Measurements from ENCODE around the gene PDZD2.

DNA sequence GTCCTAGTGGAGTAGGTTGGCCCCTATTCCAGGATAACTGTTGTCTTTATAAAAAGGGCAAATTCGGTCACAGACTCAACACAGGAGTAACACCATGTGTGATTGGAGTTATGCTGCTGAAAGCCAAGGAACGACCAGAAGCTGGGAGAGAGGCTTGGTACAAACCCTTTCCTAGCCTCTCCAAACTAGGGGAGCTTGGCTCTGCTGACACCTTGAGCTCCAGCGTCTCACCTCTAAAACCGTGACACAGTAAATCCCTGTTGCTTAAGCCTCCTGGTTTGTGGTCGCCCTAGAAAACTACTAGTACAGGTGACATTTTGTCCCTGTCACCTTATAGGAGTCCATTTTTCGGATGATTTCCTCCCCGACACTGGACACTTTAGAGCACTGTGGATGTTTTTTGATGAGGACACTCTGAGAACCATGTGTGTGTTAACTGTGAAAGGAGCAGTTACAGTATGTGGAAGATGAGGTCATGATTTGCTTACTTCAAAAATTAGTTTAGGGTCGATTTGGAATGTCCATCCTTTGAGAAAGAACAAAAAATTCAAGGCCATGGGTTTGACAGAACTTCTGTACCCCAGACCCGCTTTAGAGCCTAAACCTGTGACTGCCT lies 167.0 kb downstream of the PDZD2 start:
- TF ChIP-seq, protein P1, sequence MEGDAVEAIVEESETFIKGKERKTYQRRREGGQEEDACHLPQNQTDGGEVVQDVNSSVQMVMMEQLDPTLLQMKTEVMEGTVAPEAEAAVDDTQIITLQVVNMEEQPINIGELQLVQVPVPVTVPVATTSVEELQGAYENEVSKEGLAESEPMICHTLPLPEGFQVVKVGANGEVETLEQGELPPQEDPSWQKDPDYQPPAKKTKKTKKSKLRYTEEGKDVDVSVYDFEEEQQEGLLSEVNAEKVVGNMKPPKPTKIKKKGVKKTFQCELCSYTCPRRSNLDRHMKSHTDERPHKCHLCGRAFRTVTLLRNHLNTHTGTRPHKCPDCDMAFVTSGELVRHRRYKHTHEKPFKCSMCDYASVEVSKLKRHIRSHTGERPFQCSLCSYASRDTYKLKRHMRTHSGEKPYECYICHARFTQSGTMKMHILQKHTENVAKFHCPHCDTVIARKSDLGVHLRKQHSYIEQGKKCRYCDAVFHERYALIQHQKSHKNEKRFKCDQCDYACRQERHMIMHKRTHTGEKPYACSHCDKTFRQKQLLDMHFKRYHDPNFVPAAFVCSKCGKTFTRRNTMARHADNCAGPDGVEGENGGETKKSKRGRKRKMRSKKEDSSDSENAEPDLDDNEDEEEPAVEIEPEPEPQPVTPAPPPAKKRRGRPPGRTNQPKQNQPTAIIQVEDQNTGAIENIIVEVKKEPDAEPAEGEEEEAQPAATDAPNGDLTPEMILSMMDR (IDR thresholded peaks at IDR 0.05): no peak
- no peak for TF ChIP-seq POLR2A (IDR thresholded peaks at IDR 0.05)

Data from heart left ventricle (tissue), 13 donors.